ENCODE measurements around the gene SF3A2.

Gene SF3A2

DNA sequence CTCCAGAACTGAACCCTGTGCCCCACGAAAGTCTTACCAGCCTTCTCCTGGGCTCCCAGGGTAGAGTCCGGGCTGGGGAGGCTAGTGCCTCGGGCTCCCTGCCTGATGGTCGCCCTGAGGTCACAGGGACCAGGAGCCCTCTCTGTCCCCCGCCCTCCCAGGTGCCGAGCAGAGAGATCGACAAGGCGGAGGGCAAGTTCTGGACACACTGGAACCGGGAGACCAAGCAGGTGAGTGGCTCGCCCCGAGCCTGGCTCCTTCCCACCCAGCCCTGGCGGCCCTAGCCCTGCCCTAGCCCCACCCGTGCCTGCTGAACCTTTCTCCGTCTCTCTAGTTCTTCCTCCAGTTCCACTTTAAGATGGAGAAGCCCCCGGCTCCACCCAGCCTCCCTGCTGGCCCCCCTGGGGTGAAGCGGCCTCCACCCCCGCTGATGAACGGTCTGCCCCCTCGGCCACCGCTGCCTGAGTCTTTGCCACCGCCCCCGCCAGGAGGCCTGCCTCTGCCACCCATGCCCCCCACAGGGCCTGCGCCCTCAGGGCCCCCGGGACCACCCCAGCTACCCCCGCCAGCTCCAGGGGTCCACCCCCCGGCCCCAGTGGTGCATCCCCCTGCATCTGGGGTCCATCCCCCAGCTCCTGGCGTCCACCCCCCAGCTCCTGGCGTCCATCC lies 10.9 kb downstream of the SF3A2 start:
- Histone ChIP-seq H3K18ac (ENCODE audit: low read length) (no peak overlapping the region), H2AK5ac (ENCODE audit: low read depth, low read length) (no peak overlapping the region), H3K4me2 (ENCODE audit: insufficient read depth, low read length, poor library complexity, severe bottlenecking) (no peak overlapping the region), H2BK120ac (ENCODE audit: low read depth, low read length) (no peak overlapping the region), H3K27ac (replicated peaks; ENCODE audit: low read length) (no peak overlapping the region), H3K23ac (ENCODE audit: low read depth, low read length, poor library complexity) (no peak overlapping the region), H3K4ac (ENCODE audit: low read length) (no peak overlapping the region), H3K4me3 (ENCODE audit: low read length in 2 of 2) (no peak overlapping the region), H2BK12ac (ENCODE audit: low read length) (no peak overlapping the region), H2AFZ (ENCODE audit: low read length) (no peak overlapping the region), H3K14ac (ENCODE audit: low read length) (no peak overlapping the region), H3K4me1 (ENCODE audit: control insufficient read depth in 2 of 2, insufficient read depth in 1 of 2, low read depth in 1 of 2, low read length in 2 of 2) (no peaks in the 10 kb centered on the region), H3K9me3 (replicated peaks in 1 of 2; ENCODE audit: control insufficient read depth in 2 of 2, insufficient read depth in 1 of 2, low read depth in 1 of 2, low read length in 2 of 2) (peaks cover 0 to 5% of the 10 kb centered on the region in 2 donors), H4K91ac (ENCODE audit: low read depth, low read length, poor library complexity) (no peak overlapping the region), H2BK5ac (ENCODE audit: low read length) (no peak overlapping the region), H2BK15ac (ENCODE audit: low read length) (no peak overlapping the region), H3K36me3 (replicated peaks in 1 of 2; ENCODE audit: control insufficient read depth in 2 of 2, insufficient read depth in 2 of 2, low read length in 2 of 2) (peaks cover 44 to 77% of the 10 kb centered on the region in 2 donors), H4K8ac (ENCODE audit: low read depth, low read length) (no peak overlapping the region), H3K79me1 (ENCODE audit: low read depth, low read length) (peaks cover 21% of the 10 kb centered on the region), H3K27me3 (ENCODE audit: control insufficient read depth in 3 of 3, insufficient read depth in 3 of 3, low read depth in 1 of 3, low read length in 3 of 3) (peaks cover 0 to 10% (median 0%) of the 10 kb centered on the region in 3 experiments), H3K9ac (ENCODE audit: low read depth, low read length, poor library complexity) (no peak overlapping the region)
- no peak for DNase-seq (ENCODE audit: low spot score)
- no CpG with 5 or more reads among the region's 28 CpGs for WGBS, 2 donors (ENCODE audit: extremely low coverage in 2 of 2, insufficient read length in 2 of 2, insufficient replicate concordance in 1 of 2)

DNA sequence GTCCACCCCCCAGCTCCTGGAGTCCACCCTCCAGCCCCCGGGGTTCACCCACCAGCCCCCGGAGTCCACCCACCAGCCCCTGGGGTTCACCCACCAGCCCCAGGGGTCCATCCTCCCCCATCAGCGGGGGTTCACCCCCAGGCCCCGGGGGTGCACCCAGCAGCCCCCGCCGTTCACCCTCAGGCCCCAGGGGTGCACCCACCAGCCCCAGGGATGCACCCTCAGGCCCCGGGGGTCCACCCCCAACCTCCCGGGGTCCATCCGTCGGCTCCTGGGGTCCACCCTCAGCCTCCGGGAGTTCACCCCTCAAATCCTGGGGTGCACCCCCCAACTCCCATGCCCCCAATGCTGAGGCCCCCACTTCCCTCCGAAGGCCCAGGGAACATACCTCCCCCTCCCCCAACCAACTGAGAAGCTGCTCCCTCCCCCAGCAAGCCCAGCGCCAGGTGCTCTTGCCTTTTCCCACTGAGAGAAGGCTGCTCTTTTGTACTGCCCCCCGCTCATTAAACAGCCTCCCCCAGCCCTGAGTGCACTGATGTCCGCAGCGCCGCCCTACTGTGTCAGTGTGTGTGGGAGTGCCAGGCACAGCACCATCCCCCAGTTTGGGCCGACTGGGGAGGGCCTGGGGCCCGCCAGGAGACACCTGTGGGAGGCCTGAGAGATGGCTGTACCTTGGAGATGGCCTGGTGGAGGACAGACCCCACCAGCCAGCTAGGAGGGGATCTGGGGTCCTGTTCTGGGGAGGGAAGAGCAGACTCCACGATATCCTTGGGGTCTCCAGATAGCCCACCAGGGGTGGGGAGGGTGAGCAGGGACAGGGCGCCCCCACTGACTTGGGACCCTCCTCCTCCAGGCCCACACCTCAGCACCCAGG lies 11.7 kb downstream of the SF3A2 start:
- Histone ChIP-seq H4K8ac (ENCODE audit: low read depth, low read length) (no peak overlapping the region), H2BK12ac (ENCODE audit: low read length) (no peak overlapping the region), H3K23ac (ENCODE audit: low read depth, low read length, poor library complexity) (peak overlapping the region; percentile 60), H3K27ac (replicated peaks; ENCODE audit: low read length) (no peak overlapping the region), H3K36me3 (replicated peaks in 1 of 2; ENCODE audit: control insufficient read depth in 2 of 2, insufficient read depth in 2 of 2, low read length in 2 of 2) (peaks cover 39 to 69% of the 10 kb centered on the region in 2 donors), H2BK15ac (ENCODE audit: low read length) (no peak overlapping the region), H3K9me3 (replicated peaks in 1 of 2; ENCODE audit: control insufficient read depth in 2 of 2, insufficient read depth in 1 of 2, low read depth in 1 of 2, low read length in 2 of 2) (peaks cover 0 to 5% of the 10 kb centered on the region in 2 donors), H3K27me3 (ENCODE audit: control insufficient read depth in 3 of 3, insufficient read depth in 3 of 3, low read depth in 1 of 3, low read length in 3 of 3) (peaks cover 0 to 18% (median 2%) of the 10 kb centered on the region in 3 experiments), H2AFZ (ENCODE audit: low read length) (no peak overlapping the region), H3K4me2 (ENCODE audit: insufficient read depth, low read length, poor library complexity, severe bottlenecking) (no peak overlapping the region), H2BK5ac (ENCODE audit: low read length) (peak overlapping the region; percentile 93), H3K9ac (ENCODE audit: low read depth, low read length, poor library complexity) (no peak overlapping the region), H3K18ac (ENCODE audit: low read length) (no peak overlapping the region), H3K4me3 (ENCODE audit: low read length in 2 of 2) (no peak overlapping the region), H2BK120ac (ENCODE audit: low read depth, low read length) (no peak overlapping the region), H3K14ac (ENCODE audit: low read length) (no peak overlapping the region), H3K4ac (ENCODE audit: low read length) (no peak overlapping the region), H3K79me1 (ENCODE audit: low read depth, low read length) (peaks cover 16% of the 10 kb centered on the region), H2AK5ac (ENCODE audit: low read depth, low read length) (no peak overlapping the region), H3K4me1 (ENCODE audit: control insufficient read depth in 2 of 2, insufficient read depth in 1 of 2, low read depth in 1 of 2, low read length in 2 of 2) (peaks cover 0 to 6% of the 10 kb centered on the region in 2 donors), H4K91ac (ENCODE audit: low read depth, low read length, poor library complexity) (no peak overlapping the region)
- DNase-seq (ENCODE audit: low spot score), result no peak
- no CpG with 5 or more reads among the region's 21 CpGs for WGBS, 2 donors (ENCODE audit: extremely low coverage in 2 of 2, insufficient read length in 2 of 2, insufficient replicate concordance in 1 of 2)

DNA sequence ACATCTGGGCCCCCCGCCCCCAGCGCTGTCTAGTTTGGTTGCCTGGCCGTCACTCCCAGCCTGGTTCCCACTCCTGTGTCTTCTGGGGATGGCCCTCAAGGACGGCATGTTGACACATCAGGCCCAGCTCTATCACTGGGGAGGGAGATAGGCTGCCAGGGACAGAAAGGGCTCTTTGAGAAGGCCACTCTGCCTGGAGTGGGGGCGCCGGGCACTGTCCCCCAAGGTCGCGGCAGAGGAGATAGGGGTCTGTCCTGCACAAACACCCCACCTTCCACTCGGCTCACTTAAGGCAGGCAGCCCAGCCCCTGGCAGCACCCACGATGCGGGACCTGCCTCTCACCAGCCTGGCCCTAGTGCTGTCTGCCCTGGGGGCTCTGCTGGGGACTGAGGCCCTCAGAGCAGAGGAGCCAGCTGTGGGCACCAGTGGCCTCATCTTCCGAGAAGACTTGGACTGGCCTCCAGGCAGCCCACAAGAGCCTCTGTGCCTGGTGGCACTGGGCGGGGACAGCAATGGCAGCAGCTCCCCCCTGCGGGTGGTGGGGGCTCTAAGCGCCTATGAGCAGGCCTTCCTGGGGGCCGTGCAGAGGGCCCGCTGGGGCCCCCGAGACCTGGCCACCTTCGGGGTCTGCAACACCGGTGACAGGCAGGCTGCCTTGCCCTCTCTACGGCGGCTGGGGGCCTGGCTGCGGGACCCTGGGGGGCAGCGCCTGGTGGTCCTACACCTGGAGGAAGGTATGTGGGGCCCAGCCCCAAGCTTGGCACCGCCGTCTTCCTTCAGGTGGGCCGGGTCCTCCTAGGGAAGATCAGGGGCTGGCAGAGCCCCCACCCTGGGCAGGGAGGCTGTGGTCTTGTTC lies 12.6 kb downstream of the SF3A2 start, which contains the start of gene AMH:
TSS of gene AMH (plus strand) at position 314 of the 857 bp plus-strand sequence. CDS start at position 324, 10 bp downstream.
- Histone ChIP-seq H3K18ac (ENCODE audit: low read length) (peak within 1 kb of the TSS; percentile 2), H3K4me2 (ENCODE audit: insufficient read depth, low read length, poor library complexity, severe bottlenecking) (no peak within 1 kb of the TSS), H3K14ac (ENCODE audit: low read length) (peak within 1 kb of the TSS; percentile 71), H3K4me1 (ENCODE audit: control insufficient read depth in 2 of 2, insufficient read depth in 1 of 2, low read depth in 1 of 2, low read length in 2 of 2) (peaks cover 0 to 11% of the 10 kb centered on the region in 2 donors), H3K23ac (ENCODE audit: low read depth, low read length, poor library complexity) (peak within 1 kb of the TSS; percentile 93), H2BK12ac (ENCODE audit: low read length) (peak within 1 kb of the TSS; percentile 22), H3K4ac (ENCODE audit: low read length) (no peak within 1 kb of the TSS), H3K79me1 (ENCODE audit: low read depth, low read length) (peaks cover 8% of the 10 kb centered on the region), H4K8ac (ENCODE audit: low read depth, low read length) (no peak within 1 kb of the TSS), H2AK5ac (ENCODE audit: low read depth, low read length) (no peak within 1 kb of the TSS), H2BK5ac (ENCODE audit: low read length) (peak within 1 kb of the TSS; percentile 93), H2AFZ (ENCODE audit: low read length) (no peak within 1 kb of the TSS), H3K4me3 (ENCODE audit: low read length in 2 of 2) (no peak within 1 kb of the TSS), H2BK120ac (ENCODE audit: low read depth, low read length) (no peak within 1 kb of the TSS), H4K91ac (ENCODE audit: low read depth, low read length, poor library complexity) (no peak within 1 kb of the TSS), H3K9ac (ENCODE audit: low read depth, low read length, poor library complexity) (no peak within 1 kb of the TSS), H3K9me3 (replicated peaks in 1 of 2; ENCODE audit: control insufficient read depth in 2 of 2, insufficient read depth in 1 of 2, low read depth in 1 of 2, low read length in 2 of 2) (peaks cover 0 to 5% of the 10 kb centered on the region in 2 donors), H3K27ac (replicated peaks; ENCODE audit: low read length) (no peak within 1 kb of the TSS), H2BK15ac (ENCODE audit: low read length) (no peak within 1 kb of the TSS), H3K27me3 (ENCODE audit: control insufficient read depth in 3 of 3, insufficient read depth in 3 of 3, low read depth in 1 of 3, low read length in 3 of 3) (peaks cover 2 to 24% (median 3%) of the 10 kb centered on the region in 3 experiments), H3K36me3 (replicated peaks in 1 of 2; ENCODE audit: control insufficient read depth in 2 of 2, insufficient read depth in 2 of 2, low read length in 2 of 2) (peaks cover 30 to 60% of the 10 kb centered on the region in 2 donors)
- WGBS, 2 donors (ENCODE audit: extremely low coverage in 2 of 2, insufficient read length in 2 of 2, insufficient replicate concordance in 1 of 2), result no CpG with 5 or more reads among the region's 27 CpGs
- no peak for DNase-seq (ENCODE audit: low spot score)
